Fibroblast of skin of abdomen (primary cell): ENCODE results near the gene CSNK2A1.
"Not testable (repeated sequence)": the region's sequence is repeated elsewhere in the genome, so short reads cannot be mapped to it uniquely, and the experiment has no call there.

ENCODE experiments used
- DNase-seq: peaks from one replicate; pipeline ENCODE4 v3.0.0-alpha.2; 2013

Gene CSNK2A1

GRCh38 chr20:483815-484644, 59.6 kb downstream of the CSNK2A1 start:
- DNase-seq: no peak

- no peak for DNase-seq
Observed at GRCh38 chr20:481167-481566, 62.4 kb downstream of the CSNK2A1 start.

- DNase-seq: no peak
Observed at GRCh38 chr20:480044-480443, 63.5 kb downstream of the CSNK2A1 start.

GRCh38 chr20:479487-479886, 64.1 kb downstream of the CSNK2A1 start:
- no peak for DNase-seq

GRCh38 chr20:478949-479429, 64.6 kb downstream of the CSNK2A1 start:
- peak; percentile 71 for DNase-seq

GRCh38 chr20:478010-478948, 65.3 kb downstream of the CSNK2A1 start:
- DNase-seq: peak; percentile 87

- DNase-seq: not testable (repeated sequence)
Observed at GRCh38 chr20:476561-477249, 66.9 kb downstream of the CSNK2A1 start.

- peak; percentile 20 for DNase-seq
Observed at GRCh38 chr20:475463-476357, 67.9 kb downstream of the CSNK2A1 start.

GRCh38 chr20:474581-474980, 69.0 kb downstream of the CSNK2A1 start:
- no peak for DNase-seq

GRCh38 chr20:472889-473292, 70.7 kb downstream of the CSNK2A1 start:
- DNase-seq: no peak

- DNase-seq: no peak
Observed at GRCh38 chr20:472137-472846, 71.3 kb downstream of the CSNK2A1 start.

- DNase-seq: no peak
Observed at GRCh38 chr20:469746-470490, 73.7 kb downstream of the CSNK2A1 start.

- DNase-seq: no peak
Observed at GRCh38 chr20:467755-468154, 75.8 kb downstream of the CSNK2A1 start.

- peak; percentile 87 for DNase-seq
Observed at GRCh38 chr20:462199-462991, 81.2 kb downstream of the CSNK2A1 start, which contains the start of gene TBC1D20. TBC1D20 (minus strand) TSS chr20:462533; CDS start chr20:462405, 128 bp downstream.

- DNase-seq: peak; percentile 52
Observed at GRCh38 chr20:461254-462198, 82.1 kb downstream of the CSNK2A1 start.

GRCh38 chr20:460707-461106, 82.9 kb downstream of the CSNK2A1 start:
- no peak for DNase-seq

GRCh38 chr20:460180-460579, 83.4 kb downstream of the CSNK2A1 start:
- no peak for DNase-seq

GRCh38 chr20:458776-459175, 84.8 kb downstream of the CSNK2A1 start:
- DNase-seq: no peak
